WTC11 (cell line): ENCODE results near the gene KIAA0232. TPM values are rescaled to one million over a fixed set of nuclear protein-coding genes. Genes with fewer than 3 reads are reported as not detected.

Experiments used
- ATAC-seq: fragments of 200-7000 bp; cut with Tn5 transposase; 2 replicates; pipeline ENCODE4 v1.10.0; 2021; ENCODE audit warnings: mild to moderate bottlenecking, moderate library complexity
- CTCF ChIA-PET: fragments of 300-600 bp; sonication (Branson Sonifier 250); formaldehyde crosslinking; loops from one replicate; lab custom pipeline; 2021; ENCODE audit warnings: antibody characterized with exemption; lab: Charles Lee
- POLR2A ChIA-PET: fragments of 350-600 bp; sonication (Branson Sonifier 250); formaldehyde crosslinking; loops from one replicate; lab custom pipeline; 2021; ENCODE audit warnings: antibody characterized with exemption; lab: Charles Lee
- DNase-seq: peaks from one replicate; pipeline ENCODE4 v3.0.0; 2021; ENCODE audit warnings: low spot score
- H3K27ac Mint-ChIP-seq: 2 replicates; pipeline ENCODE4 v1.8.0; 2021; ENCODE audit warnings: mixed read lengths
- H3K27me3 Mint-ChIP-seq: 2 replicates; pipeline ENCODE4 v1.8.0; 2021; ENCODE audit warnings: low read depth, mild to moderate bottlenecking, moderate library complexity, mixed read lengths
- H3K36me3 Mint-ChIP-seq: 2 replicates; pipeline ENCODE4 v1.8.0; 2021; ENCODE audit warnings: mixed read lengths
- H3K4me1 Mint-ChIP-seq: 2 replicates; pipeline ENCODE4 v1.8.0; 2022; ENCODE audit warnings: mixed read lengths
- H3K4me3 Mint-ChIP-seq: 2 replicates; pipeline ENCODE4 v1.8.0; 2021; ENCODE audit warnings: mild to moderate bottlenecking, moderate library complexity, mixed read lengths
- H3K9me3 Mint-ChIP-seq: 2 replicates; pipeline ENCODE4 v1.8.0; 2021; ENCODE audit warnings: mixed read lengths
- ARID4B ChIP-seq: sonication (generic); formaldehyde crosslinking; IDR thresholded peaks from 2 replicates; pipeline ENCODE4 v1.8.0; 2023; ENCODE audit warnings: missing genetic modification reagents, mild to moderate bottlenecking, borderline replicate concordance
- EMX1 ChIP-seq: fragments of 250-450 bp; sonication (Bioruptor Pico); IDR thresholded peaks from 2 replicates; pipeline ENCODE4 v1.8.0; 2021; ENCODE audit warnings: mild to moderate bottlenecking
- ESRRA ChIP-seq: sonication (generic); formaldehyde crosslinking; IDR thresholded peaks from 2 replicates; pipeline ENCODE4 v1.8.1; 2022; ENCODE audit warnings: mild to moderate bottlenecking, missing genetic modification reagents, borderline replicate concordance
- FOXJ3 ChIP-seq: sonication (generic); formaldehyde crosslinking; IDR thresholded peaks from 2 replicates; pipeline ENCODE4 v1.9.0; 2021; ENCODE audit warnings: missing genetic modification reagents, mild to moderate bottlenecking, borderline replicate concordance
- MXD4 ChIP-seq: fragments of 250-450 bp; sonication (Bioruptor Pico); IDR thresholded peaks from 2 replicates; pipeline ENCODE4 v1.8.0; 2021; ENCODE audit warnings: mild to moderate bottlenecking, moderate library complexity, borderline replicate concordance
- NR1H2 ChIP-seq: sonication (generic); formaldehyde crosslinking; IDR thresholded peaks from 2 replicates; pipeline ENCODE4 v1.9.0; 2021; ENCODE audit warnings: mild to moderate bottlenecking, moderate library complexity, missing genetic modification reagents
- NR2C2 ChIP-seq: sonication (generic); formaldehyde crosslinking; IDR thresholded peaks from 2 replicates; pipeline ENCODE4 v1.8.0; 2022; ENCODE audit warnings: mild to moderate bottlenecking, missing genetic modification reagents
- PREB ChIP-seq: sonication (generic); formaldehyde crosslinking; IDR thresholded peaks from 2 replicates; pipeline ENCODE4 v1.8.1; 2022; ENCODE audit warnings: mild to moderate bottlenecking, missing genetic modification reagents, moderate library complexity, borderline replicate concordance
- SMAD4 ChIP-seq: sonication (generic); formaldehyde crosslinking; IDR thresholded peaks from 2 replicates; pipeline ENCODE4 v1.8.0; 2022; ENCODE audit warnings: mild to moderate bottlenecking, missing genetic modification reagents
- SP1 ChIP-seq: sonication (generic); formaldehyde crosslinking; conservative IDR thresholded peaks from 2 replicates; pipeline ENCODE4 v1.8.1; 2022; ENCODE audit warnings: missing genetic modification reagents
- STAT6 ChIP-seq: sonication (generic); formaldehyde crosslinking; conservative IDR thresholded peaks from 2 replicates; pipeline ENCODE4 v1.8.1; 2023; ENCODE audit warnings: mild to moderate bottlenecking, low read depth, missing genetic modification reagents, moderate library complexity
- TCF7 ChIP-seq: sonication (generic); formaldehyde crosslinking; IDR thresholded peaks from 2 replicates; pipeline ENCODE4 v1.8.0; 2022; ENCODE audit warnings: mild to moderate bottlenecking, low read depth, missing genetic modification reagents, moderate library complexity
- ZBTB21 ChIP-seq: sonication (generic); formaldehyde crosslinking; IDR thresholded peaks from 2 replicates; pipeline ENCODE4 v1.8.1; 2023; ENCODE audit warnings: mild to moderate bottlenecking, missing genetic modification reagents, borderline replicate concordance
- ZNF121 ChIP-seq: sonication (generic); formaldehyde crosslinking; IDR thresholded peaks from 2 replicates; pipeline ENCODE4 v1.8.0; 2023; ENCODE audit warnings: missing genetic modification reagents
- ZNF219 ChIP-seq: sonication (generic); formaldehyde crosslinking; IDR thresholded peaks from 2 replicates; pipeline ENCODE4 v1.8.0; 2023; ENCODE audit warnings: missing genetic modification reagents, mild to moderate bottlenecking, borderline replicate concordance
- ZNF317 ChIP-seq: sonication (generic); formaldehyde crosslinking; IDR thresholded peaks from 2 replicates; pipeline ENCODE4 v1.8.1; 2023; ENCODE audit warnings: low read depth, mild to moderate bottlenecking, moderate library complexity, missing genetic modification reagents, borderline replicate concordance
- ZNF416 ChIP-seq: fragments of 250-450 bp; sonication (Bioruptor Pico); IDR thresholded peaks from 2 replicates; pipeline ENCODE4 v1.9.0; 2021; ENCODE audit warnings: mild to moderate bottlenecking, inconsistent platforms
- ZNF532 ChIP-seq: fragments of 250-450 bp; sonication (Bioruptor Pico); IDR thresholded peaks from 2 replicates; pipeline ENCODE4 v1.9.0; 2021; ENCODE audit warnings: mild to moderate bottlenecking, borderline replicate concordance
- total RNA-seq: library from RNA; stranded (reverse); gene quantifications from 3 replicates; pipeline ENCODE4 v1.2.3, GENCODE V29; 2021

KIAA0232 gene
- total RNA-seq, 1 experiment from 2014 or later, result 23.2 TPM

DNA sequence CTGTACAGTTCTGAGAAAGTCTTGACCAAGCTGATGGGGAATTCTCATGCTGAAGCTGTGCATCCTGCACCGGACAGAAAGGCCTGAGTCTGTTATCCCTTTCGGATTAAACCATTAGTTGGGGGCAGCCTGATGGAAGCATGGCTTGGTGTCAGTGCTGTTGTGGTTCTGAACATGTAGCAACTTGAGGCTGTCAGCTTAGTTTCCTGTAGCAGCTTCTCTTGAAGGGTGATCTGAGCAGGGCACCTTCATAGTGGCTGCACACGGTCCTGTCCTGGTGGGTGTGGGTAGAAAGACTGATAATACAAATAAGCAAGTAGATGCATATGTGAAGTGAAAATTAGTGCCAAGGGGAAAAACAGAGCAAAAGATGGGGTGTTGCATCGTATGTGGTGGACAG is 11.7 kb downstream of the KIAA0232 start:
- H3K36me3 Mint-ChIP-seq, result peaks cover 15% of the 10 kb centered on the region

DNA sequence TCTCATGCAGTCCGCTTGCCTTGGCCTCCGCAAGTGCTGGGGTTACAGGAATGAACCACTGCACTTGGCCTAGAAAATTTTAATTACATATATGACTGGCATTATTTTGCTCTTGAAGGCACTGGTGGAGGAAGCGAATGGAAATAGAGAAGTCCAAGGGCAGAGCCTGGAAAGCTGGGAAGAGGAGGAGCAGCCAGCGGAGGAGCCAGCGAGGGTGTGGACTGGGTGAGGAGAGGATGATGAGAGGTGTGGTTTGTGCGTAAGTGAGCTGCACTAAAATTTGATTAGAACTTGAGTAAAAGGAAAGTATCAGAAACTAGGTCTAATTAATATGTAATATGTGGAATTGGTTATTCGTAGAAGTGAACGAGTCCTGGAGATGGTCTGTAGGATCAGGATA is 13.3 kb downstream of the KIAA0232 start:
- CTCF ChIA-PET, result interaction anchor here (1.1 to 1.3 kb wide), 2 partner anchors 12 to 76 kb away, joined by 3 read pairs; no protein-coding TSS in a partner anchor
- no peak for TF ChIP-seq FOXJ3 (CRISPR knock-in tag)
- TF ChIP-seq ZNF532 (CRISPR knock-in tag), result no peak
- no peak for TF ChIP-seq TCF7 (CRISPR knock-in tag)
- TF ChIP-seq ZNF317 (CRISPR knock-in tag), result no peak
- no peak for TF ChIP-seq NR1H2

More for the DNA sequence above, 11.7 kb downstream of the KIAA0232 start:
- ATAC-seq (no peak), DNase-seq (no peak)
- H3K27me3 Mint-ChIP-seq, result no peaks in the 10 kb centered on the region
- H3K9me3 Mint-ChIP-seq, result peaks cover 6% of the 10 kb centered on the region; the same call in 1 of the 2 replicates
- CTCF ChIA-PET, result interaction anchor here (1.1 kb wide), 1 partner anchor 10 kb away, joined by 3 read pairs; no protein-coding TSS in a partner anchor
- H3K4me1 Mint-ChIP-seq, result peaks cover 3% of the 10 kb centered on the region; the same call in 1 of the 2 replicates
- TF ChIP-seq ZBTB21 (CRISPR knock-in tag), result no peak
- TF ChIP-seq PREB, result no peak
- no peak for TF ChIP-seq ZNF219 (CRISPR knock-in tag)
- TF ChIP-seq ZNF416, result no peak
- TF ChIP-seq ZNF121 (CRISPR knock-in tag), result no peak
- TF ChIP-seq SP1, result no peak
- no peak for TF ChIP-seq NR2C2 (CRISPR knock-in tag)
- no peak for TF ChIP-seq MXD4 (CRISPR knock-in tag)
- TF ChIP-seq ESRRA (CRISPR knock-in tag), result no peak
- no peak for TF ChIP-seq EMX1 (CRISPR knock-in tag)
- TF ChIP-seq STAT6 (CRISPR knock-in tag), result no peak
- TF ChIP-seq ARID4B (CRISPR knock-in tag), result no peak
- TF ChIP-seq SMAD4 (CRISPR knock-in tag), result no peak
- no peak overlapping the region for H3K4me3 Mint-ChIP-seq
- POLR2A ChIA-PET, result interaction anchor here (0.9 kb wide), 1 partner anchor 9 kb away, joined by 3 read pairs; no protein-coding TSS in a partner anchor
- peak overlapping the region; percentile 18 for H3K27ac Mint-ChIP-seq

More for the DNA sequence above, 13.3 kb downstream of the KIAA0232 start:
- no peak for ATAC-seq
- H3K9me3 Mint-ChIP-seq, result peaks cover 6% of the 10 kb centered on the region; the same call in 1 of the 2 replicates
- H3K4me3 Mint-ChIP-seq, result no peak overlapping the region
- no peaks in the 10 kb centered on the region for H3K27me3 Mint-ChIP-seq
- no peak for DNase-seq
- POLR2A ChIA-PET, result no interaction called here
- H3K27ac Mint-ChIP-seq, result no peak overlapping the region
- H3K36me3 Mint-ChIP-seq, result peaks cover 15% of the 10 kb centered on the region
- peaks cover 3% of the 10 kb centered on the region; the same call in 1 of the 2 replicates for H3K4me1 Mint-ChIP-seq
